Stimulated activated memory B cell treated with anti-CD40 and anti-IgM and Interleukin-4, amounts not matched to agents 10 μg/mL and 1 μg/mL and 100 μg/mL, for 72 hours (primary cell): ENCODE data around the gene RCAN3.

Source experiments
- ATAC-seq: fragments of 150-1000 bp; cut with Tn5 transposase; 2 replicates; pipeline ENCODE4 v1.10.0; 2021
- H3K27ac Mint-ChIP-seq: one replicate; pipeline ENCODE4 v1.8.0; 2022; ENCODE audit warnings: mild to moderate bottlenecking, mixed read lengths
- H3K27me3 Mint-ChIP-seq: one replicate; pipeline ENCODE4 v1.8.0; 2022; ENCODE audit warnings: mixed read lengths
- H3K36me3 Mint-ChIP-seq: one replicate; pipeline ENCODE4 v1.8.0; 2022; ENCODE audit warnings: mixed read lengths
- H3K4me1 Mint-ChIP-seq: one replicate; pipeline ENCODE4 v1.8.0; 2022; ENCODE audit warnings: mixed read lengths
- H3K4me3 Mint-ChIP-seq: one replicate; pipeline ENCODE4 v1.8.0; 2022; ENCODE audit warnings: mild to moderate bottlenecking, moderate library complexity, mixed read lengths
- H3K9me3 Mint-ChIP-seq: one replicate; pipeline ENCODE4 v1.8.0; 2022; ENCODE audit warnings: mixed read lengths

Gene RCAN3

GRCh38 chr1:24564695-24565094 lies 62.1 kb downstream of the RCAN3 start:
- Mint-ChIP-seq H3K4me3 (no peak overlapping the region), H3K27me3 (no peaks in the 10 kb centered on the region), H3K27ac (peak overlapping the region; percentile 3), H3K36me3 (no peaks in the 10 kb centered on the region), H3K4me1 (peaks cover 13% of the 10 kb centered on the region), H3K9me3 (no peaks in the 10 kb centered on the region)
- ATAC-seq = no peak

GRCh38 chr1:24566236-24566867 lies 63.7 kb downstream of the RCAN3 start:
- Mint-ChIP-seq H3K36me3 (no peaks in the 10 kb centered on the region), H3K4me3 (no peak overlapping the region), H3K27ac (no peak overlapping the region), H3K9me3 (no peaks in the 10 kb centered on the region), H3K4me1 (peaks cover 13% of the 10 kb centered on the region), H3K27me3 (no peaks in the 10 kb centered on the region)
- ATAC-seq = no peak

GRCh38 chr1:24567792-24568388 lies 65.3 kb downstream of the RCAN3 start:
- H3K27ac Mint-ChIP-seq = peak overlapping the region; percentile 32
- no peaks in the 10 kb centered on the region for H3K36me3 Mint-ChIP-seq
- H3K4me3 Mint-ChIP-seq = no peak overlapping the region
- peaks cover 24% of the 10 kb centered on the region for H3K4me1 Mint-ChIP-seq
- no peaks in the 10 kb centered on the region for H3K9me3 Mint-ChIP-seq
- H3K27me3 Mint-ChIP-seq = no peaks in the 10 kb centered on the region
- no peak for ATAC-seq

GRCh38 chr1:24568475-24568874 lies 65.8 kb downstream of the RCAN3 start:
- Mint-ChIP-seq H3K27me3 (no peaks in the 10 kb centered on the region), H3K27ac (peak overlapping the region; percentile 32), H3K9me3 (no peaks in the 10 kb centered on the region), H3K4me3 (no peak overlapping the region), H3K36me3 (no peaks in the 10 kb centered on the region), H3K4me1 (peaks cover 28% of the 10 kb centered on the region)
- no peak for ATAC-seq

GRCh38 chr1:24570265-24571125 lies 67.9 kb downstream of the RCAN3 start:
- no peaks in the 10 kb centered on the region for H3K9me3 Mint-ChIP-seq
- H3K27me3 Mint-ChIP-seq = no peaks in the 10 kb centered on the region
- ATAC-seq = no peak
- H3K27ac Mint-ChIP-seq = no peak overlapping the region
- H3K4me3 Mint-ChIP-seq = no peak overlapping the region
- no peaks in the 10 kb centered on the region for H3K36me3 Mint-ChIP-seq
- H3K4me1 Mint-ChIP-seq = peaks cover 28% of the 10 kb centered on the region

- ATAC-seq = peak; percentile 78
- peaks cover 28% of the 10 kb centered on the region for H3K4me1 Mint-ChIP-seq
- H3K36me3 Mint-ChIP-seq = no peaks in the 10 kb centered on the region
- H3K27ac Mint-ChIP-seq = peak overlapping the region; percentile 79
- no peaks in the 10 kb centered on the region for H3K9me3 Mint-ChIP-seq
- H3K4me3 Mint-ChIP-seq = peak overlapping the region; percentile 57
- H3K27me3 Mint-ChIP-seq = no peaks in the 10 kb centered on the region
Observed at GRCh38 chr1:24572301-24572700, 69.7 kb downstream of the RCAN3 start.

- no peak overlapping the region for H3K4me3 Mint-ChIP-seq
- no peaks in the 10 kb centered on the region for H3K27me3 Mint-ChIP-seq
- peaks cover 15% of the 10 kb centered on the region for H3K4me1 Mint-ChIP-seq
- H3K9me3 Mint-ChIP-seq = peaks cover 4% of the 10 kb centered on the region
- no peak overlapping the region for H3K27ac Mint-ChIP-seq
- H3K36me3 Mint-ChIP-seq = no peaks in the 10 kb centered on the region
- ATAC-seq = peak; percentile 5
Observed at GRCh38 chr1:24575905-24576587, 73.4 kb downstream of the RCAN3 start.

GRCh38 chr1:24578846-24579245 lies 76.2 kb downstream of the RCAN3 start:
- Mint-ChIP-seq H3K4me1 (no peaks in the 10 kb centered on the region), H3K4me3 (no peak overlapping the region), H3K9me3 (peaks cover 4% of the 10 kb centered on the region), H3K27me3 (no peaks in the 10 kb centered on the region), H3K27ac (no peak overlapping the region), H3K36me3 (no peaks in the 10 kb centered on the region)
- ATAC-seq = no peak

GRCh38 chr1:24580756-24581155 lies 78.1 kb downstream of the RCAN3 start:
- no peak for ATAC-seq
- Mint-ChIP-seq H3K36me3 (no peaks in the 10 kb centered on the region), H3K4me1 (peaks cover 6% of the 10 kb centered on the region), H3K27ac (no peak overlapping the region), H3K4me3 (no peak overlapping the region), H3K9me3 (peaks cover 4% of the 10 kb centered on the region), H3K27me3 (no peaks in the 10 kb centered on the region)

GRCh38 chr1:24584171-24584647 lies 81.6 kb downstream of the RCAN3 start:
- no peak overlapping the region for H3K4me3 Mint-ChIP-seq
- ATAC-seq = peak; percentile 65

GRCh38 chr1:24586119-24586518 lies 83.5 kb downstream of the RCAN3 start:
- no peaks in the 10 kb centered on the region for H3K9me3 Mint-ChIP-seq
- ATAC-seq = no peak
- peaks cover under 1% of the 10 kb centered on the region for H3K27me3 Mint-ChIP-seq
- peaks cover 14% of the 10 kb centered on the region for H3K4me1 Mint-ChIP-seq
- H3K4me3 Mint-ChIP-seq = no peak overlapping the region
- H3K27ac Mint-ChIP-seq = peak overlapping the region; percentile 69
- H3K36me3 Mint-ChIP-seq = no peaks in the 10 kb centered on the region

More at GRCh38 chr1:24584171-24584647, 81.6 kb downstream of the RCAN3 start:
- Mint-ChIP-seq H3K27ac (peak overlapping the region; percentile 27), H3K4me1 (peaks cover 14% of the 10 kb centered on the region), H3K9me3 (peaks cover under 1% of the 10 kb centered on the region), H3K27me3 (no peaks in the 10 kb centered on the region), H3K36me3 (no peaks in the 10 kb centered on the region)

GRCh38 chr1:24586970-24587820 lies 84.6 kb downstream of the RCAN3 start:
- peak; percentile 82 for ATAC-seq
- peaks cover 14% of the 10 kb centered on the region for H3K4me1 Mint-ChIP-seq
- H3K36me3 Mint-ChIP-seq = no peaks in the 10 kb centered on the region
- no peaks in the 10 kb centered on the region for H3K9me3 Mint-ChIP-seq
- H3K4me3 Mint-ChIP-seq = no peak overlapping the region
- peaks cover 12% of the 10 kb centered on the region for H3K27me3 Mint-ChIP-seq
- peak overlapping the region; percentile 39 for H3K27ac Mint-ChIP-seq

GRCh38 chr1:24588573-24588972 lies 85.9 kb downstream of the RCAN3 start:
- H3K9me3 Mint-ChIP-seq = no peaks in the 10 kb centered on the region
- no peaks in the 10 kb centered on the region for H3K36me3 Mint-ChIP-seq
- H3K27me3 Mint-ChIP-seq = peaks cover 18% of the 10 kb centered on the region
- no peak for ATAC-seq
- peaks cover 14% of the 10 kb centered on the region for H3K4me1 Mint-ChIP-seq
- no peak overlapping the region for H3K4me3 Mint-ChIP-seq
- no peak overlapping the region for H3K27ac Mint-ChIP-seq

GRCh38 chr1:24589200-24589599 lies 86.6 kb downstream of the RCAN3 start:
- Mint-ChIP-seq H3K9me3 (no peaks in the 10 kb centered on the region), H3K27me3 (peaks cover 18% of the 10 kb centered on the region), H3K36me3 (no peaks in the 10 kb centered on the region), H3K27ac (no peak overlapping the region), H3K4me3 (no peak overlapping the region), H3K4me1 (peaks cover 10% of the 10 kb centered on the region)
- no peak for ATAC-seq
